ENCODE measurements around the gene FOXN1. TPM values are rescaled to one million over a fixed set of nuclear protein-coding genes. Genes with fewer than 3 reads are reported as not detected.

Gene FOXN1
- total and polyA plus RNA-seq, 10 of the 15 experiments (the other 5 are each of a cell fraction or from before 2014, with no cell fraction given): not detected

DNA sequence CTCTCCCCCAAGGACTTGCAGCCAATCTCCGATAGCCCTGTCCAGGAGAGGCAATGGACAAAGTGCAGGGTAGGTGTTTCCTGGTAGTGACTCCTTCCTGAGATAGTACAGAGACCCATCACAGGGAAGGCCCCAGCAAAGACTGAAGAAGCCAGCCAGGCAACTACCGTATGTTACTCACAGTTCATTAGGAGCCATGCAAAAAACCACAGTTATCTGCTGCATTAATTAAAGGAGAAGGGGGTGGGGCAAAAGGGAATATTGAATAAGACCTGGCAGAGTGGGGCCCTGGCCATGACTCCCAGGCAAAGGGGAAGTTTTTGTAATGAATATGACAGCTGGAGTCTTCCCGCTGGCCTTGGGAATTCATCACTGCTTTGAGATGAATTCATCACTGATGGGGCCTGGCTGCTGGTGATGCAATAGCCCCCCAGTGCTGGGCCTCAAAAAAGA lies 35.2 kb upstream of the FOXN1 start:
- Histone ChIP-seq H4K20me1 (ENCODE audit: control insufficient read depth, insufficient read depth) (0 out of 2 replicates have a peak, but pooled peaks cover 3% of the 10 kb centered on the region), H3K4me1 (ENCODE audit: control insufficient read depth, insufficient read depth, low read length) (peaks cover 63% of the 10 kb centered on the region), H3K36me3 (ENCODE audit: control insufficient read depth in 2 of 2, insufficient read depth in 2 of 2, low read length in 1 of 2) (no peaks in the 10 kb centered on the region), H3K4me2 (ENCODE audit: control insufficient read depth, insufficient read depth) (no peak overlapping the region), H3K27me3 (replicated peaks in 1 of 2; ENCODE audit: control insufficient read depth in 2 of 2, insufficient read depth in 2 of 2, low read length in 1 of 2) (no peaks in the 10 kb centered on the region), H3K9ac (ENCODE audit: control insufficient read depth, insufficient read depth, low read length) (no peak overlapping the region), H2AFZ (ENCODE audit: control insufficient read depth, low read depth, low read length) (no peak overlapping the region), H3K9me3 (replicated peaks; ENCODE audit: control insufficient read depth, insufficient read depth, low read length) (no peaks in the 10 kb centered on the region), H3K27ac (ENCODE audit: control insufficient read depth, insufficient read depth) (no peak overlapping the region), H3K4me3 (no peak overlapping the region), H3K79me2 (ENCODE audit: control insufficient read depth, insufficient read depth, low read length) (no peaks in the 10 kb centered on the region)
- ChIA-PET SMC1A (ENCODE audit: uncharacterized antibody, unreplicated experiment) (interaction anchor here (1.4 kb wide), 1 partner anchor 13 kb away, joined by 4 read pairs; no protein-coding TSS in a partner anchor), POLR2A (no interaction called here), CTCF (interaction anchor here (0.6 kb wide), 1 partner anchor 67 kb away, joined by 3 read pairs; no protein-coding TSS in a partner anchor), RAD21 (ENCODE audit: unreplicated experiment) (no interaction called here)
- WGBS (ENCODE audit: insufficient coverage, insufficient replicate concordance, low lambda C conversion rate, missing lambda C conversion rate): 96% methylated on average over 3 of the region's 3 CpGs
- no peak for ATAC-seq
- intact Hi-C loops (cut with micrococcal nuclease; ENCODE audit: unreplicated experiment) (no loop called here), in situ Hi-C loops (cut with MboI) (no loop called here)
- TF ChIP-seq MYB (IDR thresholded peaks at IDR 0.05; ENCODE audit: borderline replicate concordance, low read depth, low read length) (no peak), POLR2A (IDR thresholded peaks at IDR 0.05; ENCODE audit: low read depth, low read length) (no peak), IKZF2 (IDR thresholded peaks at IDR 0.05) (no peak)
- FAIRE-seq: no peak
- no peak for DNase-seq (ENCODE audit: low read depth, low spot score)
- BruUV-seq (replicated peaks): no TSS peak

DNA sequence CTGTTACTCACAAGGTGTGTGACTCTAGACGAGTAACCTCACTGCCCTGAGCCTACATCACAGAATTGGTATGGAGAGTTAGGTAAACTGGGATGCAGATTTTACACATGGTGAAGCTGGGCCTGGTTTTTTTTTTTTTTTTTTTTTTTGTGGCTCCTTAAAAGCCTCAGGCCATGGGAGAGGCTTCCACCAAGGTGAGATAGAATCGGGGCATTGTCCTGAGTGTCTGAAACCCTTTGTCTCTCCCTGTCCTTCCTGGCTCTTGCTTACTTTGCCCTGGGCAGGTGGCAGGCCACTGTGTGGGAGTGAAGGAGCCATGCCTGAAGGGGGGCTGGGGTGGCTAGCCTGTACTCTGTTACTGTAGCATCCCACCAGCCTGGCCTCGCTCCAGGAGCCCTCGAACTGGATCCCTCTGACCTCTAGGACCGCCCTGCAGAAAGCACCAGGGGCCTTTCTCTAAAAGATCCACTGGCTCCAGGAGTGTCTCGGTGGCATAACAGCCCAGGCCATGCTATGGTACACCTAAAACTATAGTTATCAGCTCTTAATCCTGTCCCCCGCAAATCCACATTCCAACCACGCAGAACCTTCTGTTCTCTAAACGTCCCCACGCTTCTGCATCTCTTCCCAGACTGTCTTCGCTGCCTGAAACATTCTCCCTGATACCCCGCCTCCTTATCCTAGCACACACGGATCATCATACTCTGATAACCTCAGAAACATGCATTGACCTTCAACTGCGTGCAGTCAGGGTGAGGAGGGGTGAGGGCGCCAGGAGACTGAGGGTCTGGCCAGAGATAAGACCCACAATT lies 34.4 kb upstream of the FOXN1 start:
- WGBS (ENCODE audit: insufficient coverage, insufficient replicate concordance, low lambda C conversion rate, missing lambda C conversion rate): 74% methylated on average over 15 of the region's 15 CpGs
- RAD21 ChIA-PET (ENCODE audit: unreplicated experiment): no interaction called here
- Histone ChIP-seq H3K27me3 (replicated peaks in 1 of 2; ENCODE audit: control insufficient read depth in 2 of 2, insufficient read depth in 2 of 2, low read length in 1 of 2) (no peaks in the 10 kb centered on the region), H3K9ac (ENCODE audit: control insufficient read depth, insufficient read depth, low read length) (no peak overlapping the region), H3K9me3 (replicated peaks; ENCODE audit: control insufficient read depth, insufficient read depth, low read length) (no peaks in the 10 kb centered on the region), H3K4me2 (ENCODE audit: control insufficient read depth, insufficient read depth) (no peak overlapping the region), H3K79me2 (ENCODE audit: control insufficient read depth, insufficient read depth, low read length) (no peaks in the 10 kb centered on the region), H3K4me3 (no peak overlapping the region), H4K20me1 (ENCODE audit: control insufficient read depth, insufficient read depth) (0 out of 2 replicates have a peak, but pooled peaks cover 3% of the 10 kb centered on the region), H2AFZ (ENCODE audit: control insufficient read depth, low read depth, low read length) (no peak overlapping the region), H3K36me3 (ENCODE audit: control insufficient read depth in 2 of 2, insufficient read depth in 2 of 2, low read length in 1 of 2) (no peaks in the 10 kb centered on the region), H3K4me1 (ENCODE audit: control insufficient read depth, insufficient read depth, low read length) (peaks cover 66% of the 10 kb centered on the region), H3K27ac (ENCODE audit: control insufficient read depth, insufficient read depth) (no peak overlapping the region)
- in situ Hi-C loops (cut with MboI) (no loop called here), intact Hi-C loops (cut with micrococcal nuclease; ENCODE audit: unreplicated experiment) (no loop called here)
- SMC1A ChIA-PET (ENCODE audit: uncharacterized antibody, unreplicated experiment): no interaction called here
- POLR2A ChIA-PET: no interaction called here
- no peak for ATAC-seq
- no peak for DNase-seq (ENCODE audit: low read depth, low spot score)
- no TSS peak for BruUV-seq (replicated peaks)
- CTCF ChIA-PET: interaction anchor here (0.6 to 1.1 kb wide), 2 partner anchors 30 to 66 kb away, joined by 3 read pairs; no protein-coding TSS in a partner anchor
- no peak for FAIRE-seq
- TF ChIP-seq SREBF2 (IDR thresholded peaks at IDR 0.05; ENCODE audit: low read length) (no peak), SPI1 (IDR thresholded peaks at IDR 0.05; ENCODE audit: borderline replicate concordance, insufficient read depth, low read depth, low read length) (no peak), NFYA (IDR thresholded peaks at IDR 0.05; ENCODE audit: borderline replicate concordance, low read depth, low read length) (no peak), CBX5 (IDR thresholded peaks at IDR 0.05; ENCODE audit: low read depth) (no peak), NFXL1 (IDR thresholded peaks at IDR 0.05; ENCODE audit: borderline replicate concordance) (no peak), POLR2AphosphoS2 (IDR thresholded peaks at IDR 0.05; ENCODE audit: low read depth, low read length) (no peak), HDGF (IDR thresholded peaks at IDR 0.05) (no peak)
- TF ChIP-seq, protein P1, sequence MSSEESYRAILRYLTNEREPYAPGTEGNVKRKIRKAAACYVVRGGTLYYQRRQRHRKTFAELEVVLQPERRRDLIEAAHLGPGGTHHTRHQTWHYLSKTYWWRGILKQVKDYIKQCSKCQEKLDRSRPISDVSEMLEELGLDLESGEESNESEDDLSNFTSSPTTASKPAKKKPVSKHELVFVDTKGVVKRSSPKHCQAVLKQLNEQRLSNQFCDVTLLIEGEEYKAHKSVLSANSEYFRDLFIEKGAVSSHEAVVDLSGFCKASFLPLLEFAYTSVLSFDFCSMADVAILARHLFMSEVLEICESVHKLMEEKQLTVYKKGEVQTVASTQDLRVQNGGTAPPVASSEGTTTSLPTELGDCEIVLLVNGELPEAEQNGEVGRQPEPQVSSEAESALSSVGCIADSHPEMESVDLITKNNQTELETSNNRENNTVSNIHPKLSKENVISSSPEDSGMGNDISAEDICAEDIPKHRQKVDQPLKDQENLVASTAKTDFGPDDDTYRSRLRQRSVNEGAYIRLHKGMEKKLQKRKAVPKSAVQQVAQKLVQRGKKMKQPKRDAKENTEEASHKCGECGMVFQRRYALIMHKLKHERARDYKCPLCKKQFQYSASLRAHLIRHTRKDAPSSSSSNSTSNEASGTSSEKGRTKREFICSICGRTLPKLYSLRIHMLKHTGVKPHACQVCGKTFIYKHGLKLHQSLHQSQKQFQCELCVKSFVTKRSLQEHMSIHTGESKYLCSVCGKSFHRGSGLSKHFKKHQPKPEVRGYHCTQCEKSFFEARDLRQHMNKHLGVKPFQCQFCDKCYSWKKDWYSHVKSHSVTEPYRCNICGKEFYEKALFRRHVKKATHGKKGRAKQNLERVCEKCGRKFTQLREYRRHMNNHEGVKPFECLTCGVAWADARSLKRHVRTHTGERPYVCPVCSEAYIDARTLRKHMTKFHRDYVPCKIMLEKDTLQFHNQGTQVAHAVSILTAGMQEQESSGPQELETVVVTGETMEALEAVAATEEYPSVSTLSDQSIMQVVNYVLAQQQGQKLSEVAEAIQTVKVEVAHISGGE (CRISPR knock-in tag; IDR thresholded peaks at IDR 0.05): no peak
- TF ChIP-seq, protein P2, sequence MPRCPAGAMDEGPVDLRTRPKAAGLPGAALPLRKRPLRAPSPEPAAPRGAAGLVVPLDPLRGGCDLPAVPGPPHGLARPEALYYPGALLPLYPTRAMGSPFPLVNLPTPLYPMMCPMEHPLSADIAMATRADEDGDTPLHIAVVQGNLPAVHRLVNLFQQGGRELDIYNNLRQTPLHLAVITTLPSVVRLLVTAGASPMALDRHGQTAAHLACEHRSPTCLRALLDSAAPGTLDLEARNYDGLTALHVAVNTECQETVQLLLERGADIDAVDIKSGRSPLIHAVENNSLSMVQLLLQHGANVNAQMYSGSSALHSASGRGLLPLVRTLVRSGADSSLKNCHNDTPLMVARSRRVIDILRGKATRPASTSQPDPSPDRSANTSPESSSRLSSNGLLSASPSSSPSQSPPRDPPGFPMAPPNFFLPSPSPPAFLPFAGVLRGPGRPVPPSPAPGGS (IDR thresholded peaks at IDR 0.05; ENCODE audit: borderline replicate concordance, insufficient read depth, low read depth, low read length, poor library complexity, severe bottlenecking): no peak

Measured in GM12878 (cell line).